ENCODE results near the gene YPEL4.
"Not testable (repeated sequence)": the region's sequence is repeated elsewhere in the genome, so short reads cannot be mapped to it uniquely, and the experiment has no call there.

The YPEL4 gene, protein sequence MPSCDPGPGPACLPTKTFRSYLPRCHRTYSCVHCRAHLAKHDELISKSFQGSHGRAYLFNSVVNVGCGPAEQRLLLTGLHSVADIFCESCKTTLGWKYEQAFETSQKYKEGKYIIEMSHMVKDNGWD

DNA sequence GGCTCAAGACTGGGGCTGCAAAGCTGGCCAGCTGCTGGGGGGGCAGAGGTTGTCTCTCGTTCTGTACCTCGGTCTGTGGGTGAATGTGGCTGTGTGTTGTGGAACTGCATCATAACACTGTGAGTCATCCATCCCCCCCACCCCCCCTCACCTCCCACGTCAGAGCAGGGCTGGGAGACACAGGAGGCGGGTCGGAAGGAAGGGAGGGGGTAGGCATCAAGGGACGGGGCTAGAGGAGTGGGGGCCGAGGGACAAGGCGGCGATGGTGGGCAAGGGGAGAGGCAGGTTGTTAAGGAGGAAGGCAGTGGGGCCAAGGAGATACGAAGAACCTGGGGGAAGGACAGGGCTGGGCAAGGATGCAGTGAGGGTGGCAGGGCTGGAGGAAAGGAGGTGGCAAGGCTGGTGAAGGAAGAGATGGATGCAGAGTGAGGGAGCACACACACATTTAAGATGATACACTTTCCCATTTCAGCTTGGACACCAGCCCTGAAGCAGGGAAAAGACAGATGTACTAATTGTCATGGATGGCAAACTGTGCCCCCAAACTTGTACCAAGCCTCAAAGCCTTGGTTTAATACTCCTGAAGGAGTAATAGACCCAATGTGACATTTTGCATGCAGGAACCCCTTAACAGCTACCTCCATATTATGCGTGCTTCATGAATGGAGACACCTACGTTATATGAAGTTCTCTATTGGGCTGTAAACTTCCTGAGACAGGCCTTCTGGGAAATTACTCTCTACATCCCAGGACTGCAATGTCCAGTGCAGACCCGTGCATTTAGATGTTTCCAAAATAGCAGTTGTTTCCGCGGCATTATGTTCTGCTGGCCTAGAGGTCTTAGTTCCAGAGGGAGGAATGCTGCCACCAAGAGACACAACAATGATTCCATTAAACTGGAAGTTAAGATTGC, at the start of gene YPEL4:
TSS of gene YPEL4 (minus strand) at position 87 of the 913 bp plus-strand sequence. CDS start 2,805 bp downstream, outside the sequence.
- peak; percentile 30 to 36 for ATAC-seq (replicated peaks)
- H3K4me3 Mint-ChIP-seq, result peak within 1 kb of the TSS; percentile 63 to 87
- H3K27me3 Mint-ChIP-seq, result peaks cover 58 to 62% of the 10 kb centered on the region in 2 donors

DNA sequence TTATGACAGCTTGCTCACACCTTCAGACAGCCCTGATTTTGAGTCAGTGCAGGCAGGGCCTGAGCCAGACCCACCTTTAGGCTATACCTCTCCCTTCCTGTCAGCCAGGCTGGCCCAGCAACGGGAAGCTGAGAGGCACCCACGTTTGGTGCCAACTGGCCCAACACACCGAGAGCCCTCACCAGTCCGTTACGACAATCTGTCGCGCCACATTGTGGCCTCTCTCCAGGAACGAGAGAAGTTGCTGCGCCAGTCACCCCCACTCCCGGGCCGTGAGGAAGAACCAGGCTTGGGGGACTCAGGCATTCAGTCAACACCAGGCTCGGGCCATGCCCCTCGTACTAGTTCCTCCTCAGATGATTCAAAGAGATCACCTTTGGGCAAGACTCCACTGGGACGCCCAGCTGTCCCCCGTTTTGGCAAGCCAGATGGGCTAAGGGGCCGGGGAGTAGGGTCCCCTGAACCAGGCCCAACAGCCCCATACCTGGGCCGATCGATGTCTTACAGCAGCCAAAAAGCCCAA, 49.2 kb upstream of the YPEL4 start:
- Mint-ChIP-seq H3K4me1 (no peaks in the 10 kb centered on the region), H3K9me3 (no peaks in the 10 kb centered on the region), H3K4me3 (no peak overlapping the region), H3K36me3 (peaks cover 32 to 33% of the 10 kb centered on the region in 2 donors), H3K27me3 (no peaks in the 10 kb centered on the region), H3K27ac (no peak overlapping the region)
- no peak for DNase-seq
- ATAC-seq (replicated peaks), result no peak

More for the DNA sequence above, at the start of gene YPEL4:
- DNase-seq, result no peak
- Mint-ChIP-seq H3K4me1 (peaks cover 48 to 58% of the 10 kb centered on the region in 2 donors), H3K9me3 (no peaks in the 10 kb centered on the region), H3K27ac (peak within 1 kb of the TSS; percentile 14), H3K36me3 (no peaks in the 10 kb centered on the region)

DNA sequence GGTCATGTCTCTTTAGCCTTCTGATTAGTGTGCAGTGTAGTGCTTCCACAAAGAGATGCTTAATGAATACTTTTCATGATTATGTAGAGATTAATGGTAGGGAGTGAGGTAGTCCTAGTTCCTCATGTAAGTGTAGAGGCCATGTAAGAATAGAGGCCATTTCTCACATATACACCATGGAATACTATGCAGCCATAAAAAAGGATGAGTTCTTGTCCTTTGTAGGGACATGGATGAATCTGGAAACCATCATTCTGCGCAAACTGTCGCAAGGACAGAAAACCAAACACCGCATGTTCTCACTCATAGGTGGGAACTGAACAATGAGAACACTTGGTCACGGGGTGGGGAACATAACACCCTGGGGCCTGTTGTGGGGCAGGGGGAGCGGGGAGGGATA, 40.8 kb upstream of the YPEL4 start:
- H3K36me3 Mint-ChIP-seq, result peaks cover 32 to 48% of the 10 kb centered on the region in 2 donors
- not testable (repeated sequence) for H3K27me3 Mint-ChIP-seq

DNA sequence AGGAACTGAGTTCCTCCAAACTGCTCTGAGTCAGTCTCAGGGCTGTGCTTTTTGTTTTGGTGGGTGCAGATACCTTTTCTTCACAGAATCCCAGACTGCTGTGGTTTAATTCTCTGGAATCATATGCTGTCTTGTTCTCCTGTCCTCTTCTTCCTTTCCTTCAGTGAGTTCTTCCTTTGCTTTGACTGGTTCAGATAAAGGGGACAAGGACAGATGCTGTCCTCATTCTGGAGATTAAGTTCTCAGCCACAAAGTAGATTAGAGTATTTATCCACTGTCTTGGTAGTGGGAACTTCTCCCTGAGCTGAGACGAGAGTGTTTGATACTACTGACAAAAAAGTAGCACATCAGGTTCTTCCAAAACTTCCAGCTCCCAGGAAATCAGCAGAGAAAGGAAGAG, 31.5 kb upstream of the YPEL4 start:
- no peaks in the 10 kb centered on the region for H3K27me3 Mint-ChIP-seq
- DNase-seq (no peak), ATAC-seq (replicated peaks) (no peak)
- H3K27ac Mint-ChIP-seq, result no peak overlapping the region
- H3K4me1 Mint-ChIP-seq, result peaks cover 15 to 44% of the 10 kb centered on the region in 2 donors
- H3K4me3 Mint-ChIP-seq, result no peak overlapping the region
- H3K36me3 Mint-ChIP-seq, result peaks cover 48 to 59% of the 10 kb centered on the region in 2 donors
- no peaks in the 10 kb centered on the region for H3K9me3 Mint-ChIP-seq

More for the DNA sequence above, 40.8 kb upstream of the YPEL4 start:
- H3K9me3 Mint-ChIP-seq; H3K4me3 Mint-ChIP-seq; H3K27ac Mint-ChIP-seq; H3K4me1 Mint-ChIP-seq; DNase-seq; ATAC-seq (replicated peaks): not testable (repeated sequence)

DNA sequence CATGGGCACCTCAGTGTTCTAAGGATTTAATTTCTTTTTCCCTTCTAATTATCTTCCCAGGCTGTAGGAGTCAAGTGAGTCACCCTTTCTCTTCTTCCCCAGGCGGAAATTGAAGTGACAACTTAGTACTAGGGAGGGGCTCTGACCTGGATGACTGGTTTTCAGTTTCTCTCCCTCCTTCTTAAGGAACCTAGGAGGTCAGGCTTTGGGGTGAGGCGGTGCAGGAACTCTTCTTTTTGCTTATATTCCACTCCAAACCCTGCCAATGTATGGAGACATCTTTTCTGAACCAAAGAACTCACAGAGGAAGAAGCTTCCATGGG, 30.8 kb upstream of the YPEL4 start:
- no peaks in the 10 kb centered on the region for H3K27me3 Mint-ChIP-seq
- no peak for DNase-seq
- H3K27ac Mint-ChIP-seq, result no peak overlapping the region
- H3K36me3 Mint-ChIP-seq, result peaks cover 45 to 62% of the 10 kb centered on the region in 2 donors
- no peak for ATAC-seq (replicated peaks)
- H3K9me3 Mint-ChIP-seq, result no peaks in the 10 kb centered on the region
- H3K4me1 Mint-ChIP-seq, result peaks cover 19 to 50% of the 10 kb centered on the region in 2 donors
- H3K4me3 Mint-ChIP-seq, result no peak overlapping the region

DNA sequence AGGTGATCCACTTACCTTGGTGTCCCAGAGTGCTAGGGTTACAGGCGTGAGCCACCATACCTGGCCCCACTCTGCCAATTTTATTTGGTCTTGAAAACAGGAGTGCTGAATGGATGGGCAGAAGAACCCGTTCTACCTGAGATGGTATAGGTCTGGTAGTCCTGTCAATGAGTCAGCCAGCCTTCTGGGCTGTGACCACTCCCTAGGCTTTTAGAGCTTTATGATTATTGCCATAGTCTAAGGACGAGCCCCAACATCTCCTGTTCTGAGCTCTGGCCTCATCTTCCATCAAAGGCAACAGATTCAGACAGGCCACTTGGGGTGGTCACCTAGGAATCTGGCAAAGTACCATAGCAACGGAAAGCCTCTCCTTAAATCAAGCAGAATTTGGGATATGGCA, 29.7 kb upstream of the YPEL4 start:
- Mint-ChIP-seq H3K9me3 (no peaks in the 10 kb centered on the region), H3K36me3 (peaks cover 37 to 55% of the 10 kb centered on the region in 2 donors), H3K4me3 (no peak overlapping the region), H3K4me1 (peaks cover 22 to 55% of the 10 kb centered on the region in 2 donors), H3K27ac (no peak overlapping the region), H3K27me3 (no peaks in the 10 kb centered on the region)
- no peak for ATAC-seq (replicated peaks)
- no peak for DNase-seq

DNA sequence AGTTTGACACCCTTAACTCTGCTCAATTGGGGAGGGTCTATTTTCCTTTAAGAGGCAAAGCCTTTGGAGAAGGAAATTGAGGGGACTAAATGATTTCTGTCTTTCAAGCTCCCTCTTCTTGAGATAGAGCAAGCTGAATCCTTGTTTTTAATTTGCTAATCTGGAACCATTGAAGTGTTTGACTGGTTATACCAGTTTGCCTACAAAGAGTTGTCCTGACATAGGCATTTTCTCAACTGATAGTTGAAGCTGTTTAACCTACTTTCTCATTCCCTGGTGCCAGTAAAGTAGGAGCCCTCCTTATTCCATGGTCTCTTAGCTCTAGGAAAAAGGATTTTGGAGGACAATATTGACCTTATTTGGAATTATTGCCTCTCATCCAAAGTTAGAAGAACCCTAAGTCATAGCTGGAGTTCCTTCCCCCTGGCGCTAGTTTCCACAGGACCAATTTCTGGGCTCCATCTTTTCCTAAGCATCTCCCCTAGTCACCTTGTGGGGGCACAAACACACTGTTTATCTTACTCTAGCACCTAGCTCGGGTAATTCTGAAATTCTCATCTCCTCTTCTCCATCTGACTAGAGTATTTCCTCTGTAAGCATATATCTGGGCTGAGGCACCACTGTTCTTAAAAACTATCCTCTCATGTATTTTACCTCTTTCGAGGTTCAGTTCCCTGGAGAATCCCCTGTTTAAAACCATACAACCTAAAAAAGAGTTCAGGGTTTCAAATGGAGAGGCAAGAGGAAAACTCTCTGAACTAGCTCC, 25.6 kb upstream of the YPEL4 start:
- Mint-ChIP-seq H3K27ac (peak overlapping the region; percentile 77), H3K36me3 (peaks cover 33 to 43% of the 10 kb centered on the region in 2 donors), H3K27me3 (no peaks in the 10 kb centered on the region), H3K4me3 (no peak overlapping the region), H3K4me1 (peaks cover 22 to 55% of the 10 kb centered on the region in 2 donors), H3K9me3 (no peaks in the 10 kb centered on the region)
- peak in 1 of 2 donors; percentile 53 for ATAC-seq (replicated peaks)
- no peak for DNase-seq

DNA sequence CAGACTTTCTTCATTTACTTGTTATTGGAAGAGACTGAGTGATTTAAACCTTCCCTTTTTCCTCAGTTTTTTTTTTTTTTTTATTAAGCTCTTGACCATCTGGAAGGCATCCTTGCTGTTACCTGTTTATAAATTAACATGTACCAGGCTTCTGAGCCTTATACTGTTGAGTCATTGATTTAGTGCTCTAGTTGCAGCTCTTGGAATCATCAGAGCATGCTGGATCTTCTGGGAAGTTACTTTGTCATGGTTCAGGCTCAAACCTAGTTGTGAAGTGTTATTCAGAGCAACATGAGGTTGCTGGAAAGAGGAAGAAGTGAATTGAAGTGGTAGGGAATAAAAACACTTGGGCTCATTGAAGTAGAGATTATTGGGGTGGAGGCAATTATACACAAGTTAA, 24.5 kb upstream of the YPEL4 start:
- H3K36me3 Mint-ChIP-seq, result peaks cover 29 to 43% of the 10 kb centered on the region in 2 donors
- peak overlapping the region; percentile 66 for H3K27ac Mint-ChIP-seq
- H3K4me1 Mint-ChIP-seq, result peaks cover 29 to 59% of the 10 kb centered on the region in 2 donors

DNA sequence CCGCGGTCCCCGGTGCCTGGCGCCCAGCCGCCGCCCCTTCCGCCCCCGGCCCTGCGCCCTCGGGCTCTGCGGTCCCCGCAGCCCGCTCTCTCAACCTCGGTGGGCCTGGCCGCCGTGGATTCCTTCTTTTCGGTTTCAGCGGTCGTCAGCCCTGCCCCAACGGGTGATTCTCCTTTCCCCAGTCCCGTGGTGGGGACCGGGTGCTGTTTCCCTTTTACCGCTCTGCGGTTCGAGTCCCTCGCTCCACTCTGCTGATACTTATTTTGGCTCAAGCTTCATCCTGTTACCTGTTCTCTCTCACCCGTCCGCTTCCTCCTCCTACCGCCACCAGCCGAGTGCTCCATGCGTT, 18.7 kb upstream of the YPEL4 start:
- peak; percentile 13 to 15 for ATAC-seq (replicated peaks)
- DNase-seq, result peak; percentile 43
- Mint-ChIP-seq H3K9me3 (no peaks in the 10 kb centered on the region), H3K27ac (peak overlapping the region; percentile 100), H3K4me1 (peaks cover 22 to 40% of the 10 kb centered on the region in 2 donors), H3K27me3 (no peaks in the 10 kb centered on the region), H3K36me3 (peaks cover 20 to 22% of the 10 kb centered on the region in 2 donors), H3K4me3 (peak overlapping the region; percentile 98 to 99)

More for the DNA sequence above, 24.5 kb upstream of the YPEL4 start:
- DNase-seq (no peak), ATAC-seq (replicated peaks) (no peak)
- no peaks in the 10 kb centered on the region for H3K27me3 Mint-ChIP-seq
- H3K9me3 Mint-ChIP-seq, result no peaks in the 10 kb centered on the region
- no peak overlapping the region for H3K4me3 Mint-ChIP-seq

DNA sequence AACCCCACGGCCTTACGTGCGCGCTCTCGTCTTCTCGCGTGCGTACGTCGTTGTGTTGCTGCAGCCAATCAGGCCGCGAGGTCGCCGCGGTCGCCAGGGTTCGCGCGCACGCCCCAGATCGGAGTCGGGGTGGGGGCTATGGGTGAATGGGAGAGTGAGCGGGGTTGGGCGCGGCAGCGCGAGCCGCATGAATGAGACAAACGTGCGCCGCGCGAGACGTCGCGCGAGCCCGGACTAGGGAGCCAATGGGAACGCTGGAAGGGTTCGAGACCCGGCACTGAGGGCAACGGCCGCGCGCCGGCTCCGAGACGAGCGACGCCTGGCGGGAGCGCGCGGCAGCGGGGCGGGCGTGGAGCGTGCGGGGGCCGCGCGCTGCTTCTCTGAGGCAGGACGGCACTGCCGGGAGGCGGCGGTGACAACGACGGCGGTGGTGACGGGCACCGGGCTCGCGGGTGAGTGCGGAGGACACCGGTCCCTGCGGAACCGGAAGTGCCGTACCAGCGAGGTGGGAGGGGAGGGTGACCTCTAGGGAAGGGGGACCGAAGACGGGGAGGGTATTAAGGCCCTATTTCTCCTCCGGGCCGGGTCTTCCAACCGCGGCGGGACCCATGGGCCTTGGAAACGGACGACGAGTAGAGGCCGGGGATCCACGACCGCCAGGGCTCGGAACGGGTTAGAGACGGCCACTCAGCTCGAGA, 18.2 kb upstream of the YPEL4 start, which contains the start of gene ZDHHC5:
TSS of gene ZDHHC5 (plus strand) at position 379 of the 698 bp plus-strand sequence. CDS start 4,977 bp downstream, outside the sequence.
- peak within 1 kb of the TSS; percentile 98 to 99 for H3K4me3 Mint-ChIP-seq
- no peaks in the 10 kb centered on the region for H3K9me3 Mint-ChIP-seq
- DNase-seq, result peak; percentile 100
- H3K27ac Mint-ChIP-seq, result peak within 1 kb of the TSS; percentile 100
- peaks cover 19 to 37% of the 10 kb centered on the region in 2 donors for H3K4me1 Mint-ChIP-seq
- H3K36me3 Mint-ChIP-seq, result peaks cover 16 to 17% of the 10 kb centered on the region in 2 donors
- no peaks in the 10 kb centered on the region for H3K27me3 Mint-ChIP-seq
- peak; percentile 88 for ATAC-seq (replicated peaks)

DNA sequence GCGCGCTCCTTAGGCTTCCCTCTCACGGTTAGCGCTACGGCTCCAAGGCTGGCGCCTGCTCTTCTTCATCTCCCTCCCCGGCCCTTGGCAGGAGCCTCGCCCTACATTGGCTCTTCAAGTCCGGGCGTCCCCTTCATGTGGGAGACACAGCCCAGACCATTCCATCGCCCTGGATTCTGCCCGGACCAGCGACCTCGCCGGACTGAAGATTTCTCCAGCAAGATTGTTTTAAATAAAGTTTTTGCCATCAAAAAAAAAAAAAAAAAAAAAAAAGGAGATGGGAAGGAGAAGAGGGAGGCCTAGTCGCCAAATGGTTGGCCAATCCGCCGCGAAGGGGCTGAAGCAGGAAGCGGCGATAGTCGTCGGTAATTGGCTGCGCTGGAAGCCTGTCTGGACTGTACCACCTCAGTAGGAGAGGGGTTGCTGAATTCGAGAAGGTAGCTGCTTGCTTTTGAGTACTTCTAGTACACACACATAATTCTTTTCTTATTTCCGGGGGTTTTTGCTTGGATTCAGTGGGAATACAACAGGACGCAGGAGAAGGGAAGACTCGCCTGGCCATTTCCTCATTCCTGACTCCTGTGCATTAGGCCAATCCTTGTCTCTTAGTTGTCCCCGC, 17.5 kb upstream of the YPEL4 start:
- H3K4me1 Mint-ChIP-seq, result peaks cover 18 to 41% of the 10 kb centered on the region in 2 donors
- no peaks in the 10 kb centered on the region for H3K9me3 Mint-ChIP-seq
- H3K4me3 Mint-ChIP-seq, result peak overlapping the region; percentile 98 to 99
- ATAC-seq (replicated peaks) (peak; percentile 69 to 73), DNase-seq (peak; percentile 92)
- H3K27ac Mint-ChIP-seq, result peak overlapping the region; percentile 100
- peaks cover 17 to 19% of the 10 kb centered on the region in 2 donors for H3K36me3 Mint-ChIP-seq
- H3K27me3 Mint-ChIP-seq, result no peaks in the 10 kb centered on the region

DNA sequence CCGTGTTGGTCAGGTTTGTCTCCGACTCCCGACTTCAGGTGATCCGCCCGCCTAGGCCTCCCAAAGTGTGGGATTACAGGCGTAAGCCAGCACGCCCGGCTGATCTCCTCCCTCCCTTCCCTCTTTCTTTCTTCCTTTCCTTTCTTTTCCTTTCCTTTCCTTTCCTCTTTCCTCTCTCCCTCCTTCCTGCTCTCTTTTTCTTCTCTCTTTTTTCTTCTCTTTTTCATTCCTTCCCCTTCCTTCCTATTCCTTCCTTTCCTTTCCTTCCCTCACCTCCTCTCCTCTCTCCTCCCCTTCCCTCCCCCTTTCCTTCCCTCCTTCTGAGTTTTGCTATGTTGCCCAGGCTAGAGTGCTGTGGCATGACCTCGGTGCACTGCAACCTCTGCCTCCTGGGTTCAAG, 14.3 kb upstream of the YPEL4 start:
- no peak for ATAC-seq (replicated peaks)
- Mint-ChIP-seq H3K9me3 (no peaks in the 10 kb centered on the region), H3K36me3 (peaks cover 20 to 41% of the 10 kb centered on the region in 2 donors), H3K4me3 (no peak overlapping the region), H3K27me3 (no peaks in the 10 kb centered on the region), H3K4me1 (peaks cover 9 to 29% of the 10 kb centered on the region in 2 donors), H3K27ac (no peak overlapping the region)
- DNase-seq, result no peak

DNA sequence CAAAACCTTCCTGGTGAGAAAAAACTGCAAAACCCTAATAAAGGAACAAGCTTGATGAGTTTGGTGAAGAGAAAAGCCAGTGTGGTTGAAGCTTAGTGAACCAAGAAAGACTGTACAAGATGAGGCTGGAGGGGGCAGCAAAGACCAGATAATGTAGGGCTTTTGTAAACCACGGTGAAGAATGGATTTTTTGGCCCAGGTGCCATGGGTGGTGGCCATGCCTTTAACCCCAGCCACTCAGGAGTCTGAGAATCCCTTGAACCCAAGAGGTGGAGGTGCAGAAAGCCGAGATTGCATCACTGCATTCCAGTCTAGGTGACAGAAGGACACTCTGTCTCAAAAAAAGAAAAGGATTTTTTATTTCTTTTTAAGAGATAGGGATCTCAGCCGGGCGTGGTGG, 13.2 kb upstream of the YPEL4 start:
- no peaks in the 10 kb centered on the region for H3K9me3 Mint-ChIP-seq
- H3K4me3 Mint-ChIP-seq, result no peak overlapping the region
- DNase-seq (no peak), ATAC-seq (replicated peaks) (no peak)
- peaks cover 16 to 41% of the 10 kb centered on the region in 2 donors for H3K36me3 Mint-ChIP-seq
- peaks cover 14 to 32% of the 10 kb centered on the region in 2 donors for H3K4me1 Mint-ChIP-seq
- no peak overlapping the region for H3K27ac Mint-ChIP-seq
- no peaks in the 10 kb centered on the region for H3K27me3 Mint-ChIP-seq
